ENCODE data around the gene TSPO2. TPM values are rescaled to one million over a fixed set of nuclear protein-coding genes. Genes with fewer than 3 reads are reported as not detected.

Gene TSPO2
- total and polyA plus RNA-seq, 2 of the 8 experiments (the other 6 are each of a cell fraction or from before 2014, with no cell fraction given) = not detected

DNA sequence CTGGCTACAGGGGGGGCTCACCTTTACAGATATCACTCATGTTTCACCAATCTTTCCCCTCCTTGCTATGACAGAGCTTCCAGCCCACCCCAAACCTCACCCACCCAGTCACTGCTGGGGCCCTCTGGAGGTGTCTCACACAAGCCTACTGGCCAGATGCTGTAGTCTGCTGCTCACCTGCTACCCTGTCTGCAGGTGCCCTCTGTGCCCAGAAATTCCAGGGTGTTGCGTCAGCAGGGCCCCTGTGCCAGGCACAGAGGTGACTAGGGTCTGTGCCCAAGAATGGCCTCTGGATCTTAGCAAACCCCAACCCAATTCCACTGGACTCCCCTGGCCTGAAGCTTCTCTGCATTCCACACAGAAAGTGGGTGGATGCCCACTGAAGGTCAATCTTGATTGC lies 24.6 kb upstream of the TSPO2 start (continued):
- TF ChIP-seq, protein P1, sequence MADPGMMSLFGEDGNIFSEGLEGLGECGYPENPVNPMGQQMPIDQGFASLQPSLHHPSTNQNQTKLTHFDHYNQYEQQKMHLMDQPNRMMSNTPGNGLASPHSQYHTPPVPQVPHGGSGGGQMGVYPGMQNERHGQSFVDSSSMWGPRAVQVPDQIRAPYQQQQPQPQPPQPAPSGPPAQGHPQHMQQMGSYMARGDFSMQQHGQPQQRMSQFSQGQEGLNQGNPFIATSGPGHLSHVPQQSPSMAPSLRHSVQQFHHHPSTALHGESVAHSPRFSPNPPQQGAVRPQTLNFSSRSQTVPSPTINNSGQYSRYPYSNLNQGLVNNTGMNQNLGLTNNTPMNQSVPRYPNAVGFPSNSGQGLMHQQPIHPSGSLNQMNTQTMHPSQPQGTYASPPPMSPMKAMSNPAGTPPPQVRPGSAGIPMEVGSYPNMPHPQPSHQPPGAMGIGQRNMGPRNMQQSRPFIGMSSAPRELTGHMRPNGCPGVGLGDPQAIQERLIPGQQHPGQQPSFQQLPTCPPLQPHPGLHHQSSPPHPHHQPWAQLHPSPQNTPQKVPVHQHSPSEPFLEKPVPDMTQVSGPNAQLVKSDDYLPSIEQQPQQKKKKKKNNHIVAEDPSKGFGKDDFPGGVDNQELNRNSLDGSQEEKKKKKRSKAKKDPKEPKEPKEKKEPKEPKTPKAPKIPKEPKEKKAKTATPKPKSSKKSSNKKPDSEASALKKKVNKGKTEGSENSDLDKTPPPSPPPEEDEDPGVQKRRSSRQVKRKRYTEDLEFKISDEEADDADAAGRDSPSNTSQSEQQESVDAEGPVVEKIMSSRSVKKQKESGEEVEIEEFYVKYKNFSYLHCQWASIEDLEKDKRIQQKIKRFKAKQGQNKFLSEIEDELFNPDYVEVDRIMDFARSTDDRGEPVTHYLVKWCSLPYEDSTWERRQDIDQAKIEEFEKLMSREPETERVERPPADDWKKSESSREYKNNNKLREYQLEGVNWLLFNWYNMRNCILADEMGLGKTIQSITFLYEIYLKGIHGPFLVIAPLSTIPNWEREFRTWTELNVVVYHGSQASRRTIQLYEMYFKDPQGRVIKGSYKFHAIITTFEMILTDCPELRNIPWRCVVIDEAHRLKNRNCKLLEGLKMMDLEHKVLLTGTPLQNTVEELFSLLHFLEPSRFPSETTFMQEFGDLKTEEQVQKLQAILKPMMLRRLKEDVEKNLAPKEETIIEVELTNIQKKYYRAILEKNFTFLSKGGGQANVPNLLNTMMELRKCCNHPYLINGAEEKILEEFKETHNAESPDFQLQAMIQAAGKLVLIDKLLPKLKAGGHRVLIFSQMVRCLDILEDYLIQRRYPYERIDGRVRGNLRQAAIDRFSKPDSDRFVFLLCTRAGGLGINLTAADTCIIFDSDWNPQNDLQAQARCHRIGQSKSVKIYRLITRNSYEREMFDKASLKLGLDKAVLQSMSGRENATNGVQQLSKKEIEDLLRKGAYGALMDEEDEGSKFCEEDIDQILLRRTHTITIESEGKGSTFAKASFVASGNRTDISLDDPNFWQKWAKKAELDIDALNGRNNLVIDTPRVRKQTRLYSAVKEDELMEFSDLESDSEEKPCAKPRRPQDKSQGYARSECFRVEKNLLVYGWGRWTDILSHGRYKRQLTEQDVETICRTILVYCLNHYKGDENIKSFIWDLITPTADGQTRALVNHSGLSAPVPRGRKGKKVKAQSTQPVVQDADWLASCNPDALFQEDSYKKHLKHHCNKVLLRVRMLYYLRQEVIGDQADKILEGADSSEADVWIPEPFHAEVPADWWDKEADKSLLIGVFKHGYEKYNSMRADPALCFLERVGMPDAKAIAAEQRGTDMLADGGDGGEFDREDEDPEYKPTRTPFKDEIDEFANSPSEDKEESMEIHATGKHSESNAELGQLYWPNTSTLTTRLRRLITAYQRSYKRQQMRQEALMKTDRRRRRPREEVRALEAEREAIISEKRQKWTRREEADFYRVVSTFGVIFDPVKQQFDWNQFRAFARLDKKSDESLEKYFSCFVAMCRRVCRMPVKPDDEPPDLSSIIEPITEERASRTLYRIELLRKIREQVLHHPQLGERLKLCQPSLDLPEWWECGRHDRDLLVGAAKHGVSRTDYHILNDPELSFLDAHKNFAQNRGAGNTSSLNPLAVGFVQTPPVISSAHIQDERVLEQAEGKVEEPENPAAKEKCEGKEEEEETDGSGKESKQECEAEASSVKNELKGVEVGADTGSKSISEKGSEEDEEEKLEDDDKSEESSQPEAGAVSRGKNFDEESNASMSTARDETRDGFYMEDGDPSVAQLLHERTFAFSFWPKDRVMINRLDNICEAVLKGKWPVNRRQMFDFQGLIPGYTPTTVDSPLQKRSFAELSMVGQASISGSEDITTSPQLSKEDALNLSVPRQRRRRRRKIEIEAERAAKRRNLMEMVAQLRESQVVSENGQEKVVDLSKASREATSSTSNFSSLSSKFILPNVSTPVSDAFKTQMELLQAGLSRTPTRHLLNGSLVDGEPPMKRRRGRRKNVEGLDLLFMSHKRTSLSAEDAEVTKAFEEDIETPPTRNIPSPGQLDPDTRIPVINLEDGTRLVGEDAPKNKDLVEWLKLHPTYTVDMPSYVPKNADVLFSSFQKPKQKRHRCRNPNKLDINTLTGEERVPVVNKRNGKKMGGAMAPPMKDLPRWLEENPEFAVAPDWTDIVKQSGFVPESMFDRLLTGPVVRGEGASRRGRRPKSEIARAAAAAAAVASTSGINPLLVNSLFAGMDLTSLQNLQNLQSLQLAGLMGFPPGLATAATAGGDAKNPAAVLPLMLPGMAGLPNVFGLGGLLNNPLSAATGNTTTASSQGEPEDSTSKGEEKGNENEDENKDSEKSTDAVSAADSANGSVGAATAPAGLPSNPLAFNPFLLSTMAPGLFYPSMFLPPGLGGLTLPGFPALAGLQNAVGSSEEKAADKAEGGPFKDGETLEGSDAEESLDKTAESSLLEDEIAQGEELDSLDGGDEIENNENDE (IDR thresholded peaks at IDR 0.05; ENCODE audit: insufficient replicate concordance, low read length) = no peak
- no peak for TF ChIP-seq JUND (IDR thresholded peaks at IDR 0.05; ENCODE audit: low read length)
- TF ChIP-seq MAFK (IDR thresholded peaks at IDR 0.05; ENCODE audit: low read depth, low read length) = no peak
- no peak for TF ChIP-seq TAF7 (optimal IDR thresholded peaks at IDR 0.05; ENCODE audit: borderline replicate concordance, low read depth, low read length)

Data from H1 (cell line).